IMR-90 (cell line): ENCODE data around the gene ASCL5. TPM values are rescaled to one million over a fixed set of nuclear protein-coding genes. Genes with fewer than 3 reads are reported as not detected.

ENCODE experiments used
- ATAC-seq: fragments of 200-7000 bp; cut with Tn5 transposase; 2 replicates; pipeline ENCODE4 v1.9.1; 2020; ENCODE audit warnings: low read depth, mild to moderate bottlenecking, moderate library complexity
- BruUV-seq: library from RNA; stranded (reverse); fragments of 400-500 nt; replicated peaks from 2 replicates; lab custom pipeline; 2021; lab: Mats Ljungman, UMichigan
- CTCF ChIA-PET: fragments of 300-600 bp; formaldehyde crosslinking; extraction: SDS; loops from one replicate; lab custom pipeline; 2021; ENCODE audit warnings: antibody characterized with exemption; lab: Yijun Ruan, JAX
- POLR2A ChIA-PET: fragments of 300-600 bp; sonication (Branson Sonifier 250); formaldehyde crosslinking; loops from one replicate; lab custom pipeline; 2022; ENCODE audit warnings: antibody characterized with exemption; ENCODE audit not compliant: unreplicated experiment; lab: Charles Lee
- DNase-seq: peaks from one replicate; pipeline ENCODE4 v3.0.0; 2013
- H2AFZ ChIP-seq: replicated peaks from 2 replicates; pipeline ENCODE3; 2013; ENCODE audit warnings: low read length, mild to moderate bottlenecking; ENCODE audit not compliant: poor library complexity
- H2AK5ac ChIP-seq: 2 replicates; pipeline ENCODE4 v1.6.1; 2013; ENCODE audit warnings: low read depth, low read length, inconsistent platforms
- H2AK9ac ChIP-seq: replicated peaks from 2 replicates; pipeline ENCODE3; 2013; ENCODE audit warnings: mild to moderate bottlenecking, low read depth, low read length, moderate library complexity; ENCODE audit not compliant: poor library complexity
- H2BK120ac ChIP-seq: 2 replicates; pipeline ENCODE4 v1.6.1; 2013; ENCODE audit warnings: low read depth, low read length, inconsistent platforms
- H2BK15ac ChIP-seq: 3 replicates; pipeline ENCODE4 v1.6.1; 2013; ENCODE audit warnings: low read depth, low read length, inconsistent platforms
- H2BK20ac ChIP-seq: 2 replicates; pipeline ENCODE4 v1.6.1; 2013; ENCODE audit warnings: low read depth, mild to moderate bottlenecking, inconsistent platforms, low read length, moderate library complexity
- H2BK5ac ChIP-seq: 2 replicates; pipeline ENCODE4 v1.6.1; 2013; ENCODE audit warnings: mild to moderate bottlenecking, low read depth, low read length, inconsistent platforms; ENCODE audit not compliant: poor library complexity, severe bottlenecking
- H3K14ac ChIP-seq: replicated peaks from 2 replicates; pipeline ENCODE4 v1.6.1; 2013; ENCODE audit warnings: low read depth, low read length, inconsistent platforms
- H3K18ac ChIP-seq: 2 replicates; pipeline ENCODE4 v1.6.1; 2013; ENCODE audit warnings: low read depth, low read length, control low read depth
- H3K23ac ChIP-seq: 2 replicates; pipeline ENCODE4 v1.6.1; 2013; ENCODE audit warnings: low read depth, low read length, inconsistent platforms
- H3K27ac ChIP-seq: 2 replicates; pipeline ENCODE4 v1.5.1; 2013; ENCODE audit warnings: mild to moderate bottlenecking, control low read depth, low read length; ENCODE audit not compliant: insufficient read depth
- H3K27me3 ChIP-seq: 2 replicates; pipeline ENCODE4 v1.6.1; 2013; ENCODE audit warnings: low read length; ENCODE audit not compliant: control insufficient read depth, insufficient read depth
- H3K36me3 ChIP-seq: 2 replicates; pipeline ENCODE4 v1.6.1; 2013; ENCODE audit warnings: low read length, mixed read lengths; ENCODE audit not compliant: control insufficient read depth, insufficient read depth
- H3K4ac ChIP-seq: 2 replicates; pipeline ENCODE4 v1.6.1; 2013; ENCODE audit warnings: low read depth, low read length, inconsistent platforms
- H3K4me1 ChIP-seq: 2 replicates; pipeline ENCODE4 v1.6.1; 2013; ENCODE audit warnings: low read length, mixed read lengths; ENCODE audit not compliant: control insufficient read depth, insufficient read depth
- H3K4me2 ChIP-seq: 2 replicates; pipeline ENCODE4 v1.6.1; 2013; ENCODE audit warnings: low read depth, mild to moderate bottlenecking, control low read depth, low read length, moderate library complexity
- H3K4me3 ChIP-seq: 2 replicates; pipeline ENCODE4 v1.5.1; 2013; ENCODE audit warnings: low read depth, mild to moderate bottlenecking, control low read depth, low read length, moderate library complexity; ENCODE audit not compliant: insufficient read depth
- H3K56ac ChIP-seq: 2 replicates; pipeline ENCODE4 v1.6.1; 2013; ENCODE audit warnings: low read length, inconsistent platforms; ENCODE audit not compliant: insufficient read depth; ENCODE audit errors: extremely low read depth
- H3K79me1 ChIP-seq, 2 experiments: 2 replicates each; pipeline ENCODE4 v1.6.1; 2013; ENCODE audit warnings: low read length in 2 of 2, inconsistent platforms in 1 of 2, low read depth in 1 of 2
- H3K9ac ChIP-seq: 2 replicates; pipeline ENCODE4 v1.6.1; 2013; ENCODE audit warnings: low read depth, low read length, control low read depth
- H3K9me1 ChIP-seq: 2 replicates; pipeline ENCODE4 v1.6.1; 2013; ENCODE audit warnings: low read length, inconsistent platforms; ENCODE audit not compliant: insufficient read depth
- H3K9me3 ChIP-seq: 2 replicates; pipeline ENCODE4 v1.6.1; 2013; ENCODE audit warnings: low read length; ENCODE audit not compliant: control insufficient read depth, insufficient read depth
- H4K20me1 ChIP-seq: 2 replicates; pipeline ENCODE4 v1.6.1; 2013; ENCODE audit warnings: low read length, inconsistent platforms; ENCODE audit not compliant: insufficient read depth
- H4K5ac ChIP-seq: 2 replicates; pipeline ENCODE4 v1.6.1; 2013; ENCODE audit warnings: mild to moderate bottlenecking, low read depth, low read length, control low read depth
- H4K8ac ChIP-seq, 2 experiments: 2 replicates each; pipeline ENCODE4 v1.6.1; 2013; ENCODE audit warnings: low read depth in 2 of 2, low read length in 2 of 2, control low read depth in 1 of 2, inconsistent platforms in 1 of 2
- H4K91ac ChIP-seq: 2 replicates; pipeline ENCODE4 v1.6.1; 2013; ENCODE audit warnings: low read depth, low read length, inconsistent platforms; ENCODE audit not compliant: insufficient read depth
- BHLHE40 ChIP-seq: fragments of 150-350 bp; IDR thresholded peaks from 2 replicates; pipeline ENCODE4 v1.6.1; 2016; ENCODE audit warnings: mild to moderate bottlenecking, low read depth, low read length
- CEBPB ChIP-seq: IDR thresholded peaks from 2 replicates; pipeline ENCODE4 v1.6.1; 2012; ENCODE audit warnings: low read depth, low read length, improper control_type of control experiment
- CHD1 ChIP-seq: IDR thresholded peaks from 2 replicates; pipeline ENCODE4 v1.6.1; 2012; ENCODE audit warnings: low read depth, low read length, improper control_type of control experiment
- ELK1 ChIP-seq: fragments of 150-350 bp; IDR thresholded peaks from 2 replicates; pipeline ENCODE4 v1.6.1; 2016; ENCODE audit warnings: low read depth, mild to moderate bottlenecking, low read length, moderate library complexity, borderline replicate concordance
- FOS ChIP-seq: fragments of 150-350 bp; IDR thresholded peaks from 2 replicates; pipeline ENCODE4 v1.6.1; 2016; ENCODE audit warnings: low read depth, low read length
- MAFK ChIP-seq: IDR thresholded peaks from 2 replicates; pipeline ENCODE4 v1.6.1; 2012; ENCODE audit warnings: low read depth, low read length, improper control_type of control experiment
- MAZ ChIP-seq: IDR thresholded peaks from 2 replicates; pipeline ENCODE4 v1.6.1; 2012; ENCODE audit warnings: low read depth, mild to moderate bottlenecking, low read length, improper control_type of control experiment, moderate library complexity, borderline replicate concordance
- MXI1 ChIP-seq: IDR thresholded peaks from 2 replicates; pipeline ENCODE4 v1.6.1; 2012; ENCODE audit warnings: low read depth, mild to moderate bottlenecking, low read length, moderate library complexity, borderline replicate concordance
- NFE2L2 ChIP-seq: fragments of 150-350 bp; IDR thresholded peaks from 2 replicates; pipeline ENCODE4 v1.6.1; 2016; ENCODE audit warnings: low read depth, mild to moderate bottlenecking, low read length
- POLR2A ChIP-seq: IDR thresholded peaks from 2 replicates; pipeline ENCODE4 v1.6.1; 2012; ENCODE audit warnings: mild to moderate bottlenecking, low read depth, low read length
- RAD21 ChIP-seq: IDR thresholded peaks from 2 replicates; pipeline ENCODE4 v1.6.1; 2012; ENCODE audit warnings: low read length, improper control_type of control experiment
- RCOR1 ChIP-seq: IDR thresholded peaks from 2 replicates; pipeline ENCODE4 v1.6.1; 2012; ENCODE audit warnings: mild to moderate bottlenecking, low read length, improper control_type of control experiment; ENCODE audit not compliant: insufficient replicate concordance
- RFX5 ChIP-seq: IDR thresholded peaks from 2 replicates; pipeline ENCODE4 v1.8.0; 2012; ENCODE audit warnings: low read depth, mild to moderate bottlenecking, low read length, moderate library complexity
- SMC3 ChIP-seq: fragments of 150-350 bp; IDR thresholded peaks from 2 replicates; pipeline ENCODE4 v1.6.1; 2016; ENCODE audit warnings: low read depth, mild to moderate bottlenecking, antibody characterized with exemption, low read length, moderate library complexity
- WGBS, 2 experiments: methylation state at CpG; one replicate each; pipeline versions ENCODE4 v1.1.5 to v1.1.7; 2013; ENCODE audit warnings: missing lambda C conversion rate in 2 of 2; ENCODE audit not compliant: insufficient read length in 1 of 2; ENCODE audit errors: extremely low coverage in 2 of 2; 5-methylcytosine and 5-hydroxymethylcytosine counted together
- dilution Hi-C: fragments of 300-500 bp; cut with HindIII; formaldehyde crosslinking; loops from one replicate; pipeline ENCODE4 v1.14.3; 2018; ENCODE audit warnings: low sequenced_read_pairs; ENCODE audit not compliant: unreplicated experiment
- in situ Hi-C: fragments of 300-500 bp; cut with MboI; formaldehyde crosslinking; loops from 3 replicates; pipeline ENCODE4 v1.14.3; 2019; ENCODE audit warnings: low sequenced_read_pairs, inconsistent platforms, mixed read lengths
- intact Hi-C: fragments of 100-400 bp; cut with micrococcal nuclease; formaldehyde crosslinking; loops from 2 replicates; pipeline ENCODE4 v1.10.0; 2022
- polyA plus RNA-seq, 3 experiments: library from polyadenylated mRNA; depleted of rRNA; stranded (reverse); fragments of >200 nt; gene quantifications; 2 replicates each; pipeline ENCODE4 v1.2.3, GENCODE V29; 2012; ENCODE audit warnings: low replicate concordance in 1 of 3
- total RNA-seq: library from RNA; depleted of rRNA; stranded (reverse); fragments of >200 nt; gene quantifications from 2 replicates; pipeline ENCODE4 v1.2.3, GENCODE V29; 2012
- TF ChIP-seq, protein P1 (sequence below): fragments of 150-350 bp; IDR thresholded peaks from 2 replicates; pipeline ENCODE4 v1.6.1; 2017; ENCODE audit warnings: mild to moderate bottlenecking, antibody characterized with exemption, low read length, low read depth
- TF ChIP-seq, protein P2 (sequence below): conservative IDR thresholded peaks from 2 replicates; pipeline ENCODE4 v1.5.1; 2012; ENCODE audit warnings: mild to moderate bottlenecking, low read depth, low read length, improper control_type of control experiment

ASCL5 gene
- total and polyA plus RNA-seq, 2 of the 4 experiments (the other 2 are of a cell fraction): not detected

DNA sequence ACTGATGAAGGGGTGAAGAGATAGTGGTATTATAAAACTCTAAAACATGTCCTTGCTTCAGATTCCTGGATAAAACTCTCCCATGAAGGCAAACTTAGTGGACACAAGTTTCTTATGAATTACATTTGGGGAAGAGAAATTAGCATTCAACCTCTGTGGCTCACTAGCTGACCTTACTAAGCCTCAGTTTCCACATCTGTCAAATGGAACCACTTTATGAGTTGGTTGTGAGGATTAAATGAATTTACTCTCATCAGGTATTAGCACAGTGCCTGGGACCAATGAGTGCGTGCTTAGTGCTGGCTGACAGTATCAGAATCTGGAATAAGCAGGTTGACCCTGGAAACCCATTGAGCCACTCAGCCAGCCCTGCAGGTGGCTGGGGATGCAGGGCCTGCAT, 17.3 kb downstream of the ASCL5 start:
- Histone ChIP-seq H2BK15ac (no peak overlapping the region), H3K14ac (no peak overlapping the region), H3K9me3 (no peaks in the 10 kb centered on the region), H4K5ac (no peak overlapping the region), H3K9me1 (no peaks in the 10 kb centered on the region), H2AFZ (no peak overlapping the region), H2BK120ac (no peak overlapping the region), H2BK5ac (no peak overlapping the region), H3K4ac (no peak overlapping the region), H3K27ac (no peak overlapping the region), H3K4me3 (no peak overlapping the region), H4K8ac (no peak overlapping the region), H3K4me1 (no peaks in the 10 kb centered on the region), H3K56ac (no peak overlapping the region), H2AK5ac (no peak overlapping the region), H3K79me1 (no peaks in the 10 kb centered on the region), H3K4me2 (no peak overlapping the region), H3K9ac (no peak overlapping the region), H4K91ac (no peak overlapping the region), H4K20me1 (no peaks in the 10 kb centered on the region), H2BK20ac (no peak overlapping the region), H3K23ac (no peak overlapping the region), H3K27me3 (peaks cover 57% of the 10 kb centered on the region), H3K36me3 (no peaks in the 10 kb centered on the region), H3K18ac (no peak overlapping the region), H2AK9ac (no peak overlapping the region)
- WGBS, 2 experiments: 80% methylated on average over 1 of the region's 1 CpG; no CpG with 5 or more reads in 1 of the 2 experiments
- ATAC-seq (no peak), DNase-seq (no peak)
- dilution Hi-C loops: no loop called here
- POLR2A ChIA-PET: no interaction called here
- CTCF ChIA-PET: no interaction called here
- no TSS peak for BruUV-seq
- in situ Hi-C loops: no loop called here
- TF ChIP-seq ELK1 (no peak), POLR2A (no peak), CHD1 (no peak), SMC3 (no peak), RFX5 (no peak), RCOR1 (no peak), MAZ (no peak), NFE2L2 (no peak), RAD21 (no peak), FOS (no peak), BHLHE40 (no peak), CEBPB (no peak), MAFK (no peak), MXI1 (no peak)
- TF ChIP-seq, protein P1, sequence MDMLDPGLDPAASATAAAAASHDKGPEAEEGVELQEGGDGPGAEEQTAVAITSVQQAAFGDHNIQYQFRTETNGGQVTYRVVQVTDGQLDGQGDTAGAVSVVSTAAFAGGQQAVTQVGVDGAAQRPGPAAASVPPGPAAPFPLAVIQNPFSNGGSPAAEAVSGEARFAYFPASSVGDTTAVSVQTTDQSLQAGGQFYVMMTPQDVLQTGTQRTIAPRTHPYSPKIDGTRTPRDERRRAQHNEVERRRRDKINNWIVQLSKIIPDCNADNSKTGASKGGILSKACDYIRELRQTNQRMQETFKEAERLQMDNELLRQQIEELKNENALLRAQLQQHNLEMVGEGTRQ: no peak
- TF ChIP-seq, protein P2, sequence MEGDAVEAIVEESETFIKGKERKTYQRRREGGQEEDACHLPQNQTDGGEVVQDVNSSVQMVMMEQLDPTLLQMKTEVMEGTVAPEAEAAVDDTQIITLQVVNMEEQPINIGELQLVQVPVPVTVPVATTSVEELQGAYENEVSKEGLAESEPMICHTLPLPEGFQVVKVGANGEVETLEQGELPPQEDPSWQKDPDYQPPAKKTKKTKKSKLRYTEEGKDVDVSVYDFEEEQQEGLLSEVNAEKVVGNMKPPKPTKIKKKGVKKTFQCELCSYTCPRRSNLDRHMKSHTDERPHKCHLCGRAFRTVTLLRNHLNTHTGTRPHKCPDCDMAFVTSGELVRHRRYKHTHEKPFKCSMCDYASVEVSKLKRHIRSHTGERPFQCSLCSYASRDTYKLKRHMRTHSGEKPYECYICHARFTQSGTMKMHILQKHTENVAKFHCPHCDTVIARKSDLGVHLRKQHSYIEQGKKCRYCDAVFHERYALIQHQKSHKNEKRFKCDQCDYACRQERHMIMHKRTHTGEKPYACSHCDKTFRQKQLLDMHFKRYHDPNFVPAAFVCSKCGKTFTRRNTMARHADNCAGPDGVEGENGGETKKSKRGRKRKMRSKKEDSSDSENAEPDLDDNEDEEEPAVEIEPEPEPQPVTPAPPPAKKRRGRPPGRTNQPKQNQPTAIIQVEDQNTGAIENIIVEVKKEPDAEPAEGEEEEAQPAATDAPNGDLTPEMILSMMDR: no peak
- intact Hi-C loops: no loop called here
